ENCODE results near the gene GPX4. TPM values are rescaled to one million over a fixed set of nuclear protein-coding genes. Genes with fewer than 3 reads are reported as not detected.

Gene GPX4
- total and polyA plus RNA-seq, 10 of the 15 experiments (the other 5 are each of a cell fraction or from before 2014, with no cell fraction given): 33.3 to 749 (median 297) TPM

GRCh38 chr19:1070931-1071791, 32.6 kb upstream of the GPX4 start:
- H4K20me1 ChIP-seq (ENCODE audit: control insufficient read depth, insufficient read depth): no peaks in the 10 kb centered on the region
- no peaks in the 10 kb centered on the region for H3K27me3 ChIP-seq (replicated peaks in 1 of 2; ENCODE audit: control insufficient read depth in 2 of 2, insufficient read depth in 2 of 2, low read length in 1 of 2)
- H3K4me1 ChIP-seq (ENCODE audit: control insufficient read depth, insufficient read depth, low read length): peaks cover 23% of the 10 kb centered on the region
- H3K4me2 ChIP-seq (ENCODE audit: control insufficient read depth, insufficient read depth): peak overlapping the region; percentile 30; the same call in 1 of the 2 replicates
- in situ Hi-C loops (cut with MboI) (no loop called here), intact Hi-C loops (cut with micrococcal nuclease; ENCODE audit: unreplicated experiment) (no loop called here)
- peaks cover 20 to 26% of the 10 kb centered on the region in 2 experiments for H3K36me3 ChIP-seq (ENCODE audit: control insufficient read depth in 2 of 2, insufficient read depth in 2 of 2, low read length in 1 of 2)
- peaks cover 49% of the 10 kb centered on the region for H3K79me2 ChIP-seq (ENCODE audit: control insufficient read depth, insufficient read depth, low read length)
- ChIA-PET RAD21 (ENCODE audit: unreplicated experiment) (no interaction called here), CTCF (no interaction called here), SMC1A (ENCODE audit: uncharacterized antibody, unreplicated experiment) (no interaction called here), POLR2A (no interaction called here)
- WGBS (ENCODE audit: insufficient coverage, insufficient replicate concordance, low lambda C conversion rate, missing lambda C conversion rate): 90% methylated on average over 47 of the region's 99 CpGs
- no TSS peak for BruUV-seq (replicated peaks)
- ATAC-seq: no peak
- no peak overlapping the region for H3K4me3 ChIP-seq
- H3K9me3 ChIP-seq (replicated peaks; ENCODE audit: control insufficient read depth, insufficient read depth, low read length): no peaks in the 10 kb centered on the region; the same call in 2 of the 3 replicates
- DNase-seq (ENCODE audit: low read depth, low spot score): no peak
- FAIRE-seq: no peak
- H3K27ac ChIP-seq (ENCODE audit: control insufficient read depth, insufficient read depth): no peak overlapping the region
- H3K9ac ChIP-seq (ENCODE audit: control insufficient read depth, insufficient read depth, low read length): no peak overlapping the region
- H2AFZ ChIP-seq (ENCODE audit: control insufficient read depth, low read depth, low read length): no peak overlapping the region
- no peak for TF ChIP-seq SMAD5 (IDR thresholded peaks at IDR 0.05; ENCODE audit: low read depth)
- no peak for TF ChIP-seq EZH2 (IDR thresholded peaks at IDR 0.05; ENCODE audit: borderline replicate concordance, control insufficient read depth, low read depth, low read length)
- TF ChIP-seq POU2F2 (IDR thresholded peaks at IDR 0.05; ENCODE audit: borderline replicate concordance, low read depth, low read length): no peak
- no peak for TF ChIP-seq NKRF (conservative IDR thresholded peaks at IDR 0.05)
- no peak for TF ChIP-seq SRF (IDR thresholded peaks at IDR 0.05; ENCODE audit: low read depth in 2 of 2, low read length in 2 of 2)
- TF ChIP-seq ZNF687 (IDR thresholded peaks at IDR 0.05): no peak
- TF ChIP-seq GATAD2B (conservative IDR thresholded peaks at IDR 0.05; ENCODE audit: low read depth): no peak
- no peak for TF ChIP-seq SREBF2 (IDR thresholded peaks at IDR 0.05; ENCODE audit: low read length)
- TF ChIP-seq IRF4 (IDR thresholded peaks at IDR 0.05; ENCODE audit: low read depth, low read length): no peak
- no peak for TF ChIP-seq IRF3 (IDR thresholded peaks at IDR 0.05)
- TF ChIP-seq FOS (IDR thresholded peaks at IDR 0.05; ENCODE audit: borderline replicate concordance, extremely low read depth, insufficient read length): no peak
- no peak for TF ChIP-seq PAX5 (IDR thresholded peaks at IDR 0.05; ENCODE audit: borderline replicate concordance, low read depth, low read length)
- TF ChIP-seq HDAC6 (IDR thresholded peaks at IDR 0.05; ENCODE audit: unreplicated experiment): no peak
- no peak for TF ChIP-seq TARDBP (IDR thresholded peaks at IDR 0.05; ENCODE audit: borderline replicate concordance)
- no peak for TF ChIP-seq SUPT20H (IDR thresholded peaks at IDR 0.05; ENCODE audit: borderline replicate concordance, control insufficient read depth, low read depth, low read length)
- TF ChIP-seq STAT3 (IDR thresholded peaks at IDR 0.05; ENCODE audit: low read depth, low read length): no peak
- TF ChIP-seq TCF7 (IDR thresholded peaks at IDR 0.05; ENCODE audit: borderline replicate concordance): no peak
